Measurements from ENCODE around the gene MYZAP.

Gene MYZAP, protein sequence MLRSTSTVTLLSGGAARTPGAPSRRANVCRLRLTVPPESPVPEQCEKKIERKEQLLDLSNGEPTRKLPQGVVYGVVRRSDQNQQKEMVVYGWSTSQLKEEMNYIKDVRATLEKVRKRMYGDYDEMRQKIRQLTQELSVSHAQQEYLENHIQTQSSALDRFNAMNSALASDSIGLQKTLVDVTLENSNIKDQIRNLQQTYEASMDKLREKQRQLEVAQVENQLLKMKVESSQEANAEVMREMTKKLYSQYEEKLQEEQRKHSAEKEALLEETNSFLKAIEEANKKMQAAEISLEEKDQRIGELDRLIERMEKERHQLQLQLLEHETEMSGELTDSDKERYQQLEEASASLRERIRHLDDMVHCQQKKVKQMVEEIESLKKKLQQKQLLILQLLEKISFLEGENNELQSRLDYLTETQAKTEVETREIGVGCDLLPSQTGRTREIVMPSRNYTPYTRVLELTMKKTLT
- long read RNA-seq: 0 reads

DNA sequence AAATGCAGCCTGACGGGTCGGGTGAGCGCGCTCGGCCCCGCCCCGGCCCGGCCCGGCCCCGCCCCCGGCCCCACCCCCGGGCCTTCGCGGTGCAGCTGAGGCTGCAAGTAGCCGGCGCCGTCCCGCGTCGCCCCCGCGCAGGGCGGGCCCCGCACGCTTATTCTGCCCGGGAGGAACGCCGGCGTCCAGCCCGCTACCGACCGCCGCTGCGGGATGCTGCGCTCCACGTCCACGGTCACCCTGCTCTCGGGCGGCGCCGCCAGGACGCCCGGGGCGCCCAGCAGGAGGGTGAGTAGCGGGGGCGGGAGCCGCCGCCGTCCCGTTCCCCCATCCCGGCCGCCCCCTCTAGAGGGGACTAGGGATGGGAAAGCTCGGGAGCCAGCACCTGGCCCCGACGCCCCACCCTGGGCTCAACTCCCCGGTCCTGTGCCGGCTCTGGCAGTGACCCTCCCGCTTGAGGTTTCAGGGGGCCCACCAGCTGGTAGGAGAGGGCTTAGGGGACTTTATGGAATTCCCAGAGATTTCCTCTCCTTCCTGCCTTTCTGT lies at the start of gene MYZAP:
Gene MYZAP (plus strand): TSS at position 83 of the 546 bp plus-strand sequence. CDS start 131 bp downstream, at position 214.
- Histone ChIP-seq H3K27ac (replicated peaks) (no peak within 1 kb of the TSS), H3K4me3 (replicated peaks; ENCODE audit: insufficient read depth, low read length) (no peak within 1 kb of the TSS), H3K27me3 (ENCODE audit: insufficient read depth, poor library complexity, severe bottlenecking) (peaks cover 28% of the 10 kb centered on the region)
- no peak for TF ChIP-seq CTCF (IDR thresholded peaks at IDR 0.05; ENCODE audit: insufficient read depth, low read length)
- TF ChIP-seq REST (IDR thresholded peaks at IDR 0.05; ENCODE audit: insufficient replicate concordance, low read depth): no peak
- TF ChIP-seq POLR2AphosphoS5 (IDR thresholded peaks at IDR 0.05; ENCODE audit: low read depth): no peak
- no peak for TF ChIP-seq GABPA (IDR thresholded peaks at IDR 0.05; ENCODE audit: low read depth)
- no peak for TF ChIP-seq SPI1 (IDR thresholded peaks at IDR 0.05; ENCODE audit: borderline replicate concordance, low read depth)
- no peak for DNase-seq (ENCODE audit: low read depth in 1 of 2, low spot score in 1 of 2)

DNA sequence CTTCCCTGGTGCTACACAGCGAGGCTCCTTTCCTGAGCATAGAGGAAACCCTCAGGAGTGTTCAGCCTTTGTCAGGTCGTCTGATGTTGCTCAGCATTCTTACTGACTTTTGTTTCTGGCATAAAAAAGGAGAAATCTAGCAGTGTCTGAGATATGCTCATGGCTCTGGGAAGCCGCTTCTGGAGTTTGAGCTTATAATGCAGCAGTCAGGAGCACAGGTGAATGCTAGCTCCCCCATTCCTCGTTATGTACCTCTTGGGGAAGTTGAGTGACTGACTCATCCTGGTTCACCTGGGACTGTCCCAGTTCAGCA lies 49.2 kb upstream of the MYZAP start:
- H3K4me3 ChIP-seq (replicated peaks; ENCODE audit: insufficient read depth, low read length): no peak overlapping the region
- no peaks in the 10 kb centered on the region for H3K27me3 ChIP-seq (ENCODE audit: insufficient read depth, poor library complexity, severe bottlenecking)
- H3K27ac ChIP-seq (replicated peaks): no peak overlapping the region
- DNase-seq (ENCODE audit: low read depth in 1 of 2, low spot score in 1 of 2): no peak
- no peak for TF ChIP-seq SPI1 (IDR thresholded peaks at IDR 0.05; ENCODE audit: borderline replicate concordance, low read depth)
- no peak for TF ChIP-seq CTCF (IDR thresholded peaks at IDR 0.05; ENCODE audit: insufficient read depth, low read length)
- TF ChIP-seq POLR2AphosphoS5 (IDR thresholded peaks at IDR 0.05; ENCODE audit: low read depth): no peak
- TF ChIP-seq GABPA (IDR thresholded peaks at IDR 0.05; ENCODE audit: low read depth): no peak
- no peak for TF ChIP-seq REST (IDR thresholded peaks at IDR 0.05; ENCODE audit: insufficient replicate concordance, low read depth)

DNA sequence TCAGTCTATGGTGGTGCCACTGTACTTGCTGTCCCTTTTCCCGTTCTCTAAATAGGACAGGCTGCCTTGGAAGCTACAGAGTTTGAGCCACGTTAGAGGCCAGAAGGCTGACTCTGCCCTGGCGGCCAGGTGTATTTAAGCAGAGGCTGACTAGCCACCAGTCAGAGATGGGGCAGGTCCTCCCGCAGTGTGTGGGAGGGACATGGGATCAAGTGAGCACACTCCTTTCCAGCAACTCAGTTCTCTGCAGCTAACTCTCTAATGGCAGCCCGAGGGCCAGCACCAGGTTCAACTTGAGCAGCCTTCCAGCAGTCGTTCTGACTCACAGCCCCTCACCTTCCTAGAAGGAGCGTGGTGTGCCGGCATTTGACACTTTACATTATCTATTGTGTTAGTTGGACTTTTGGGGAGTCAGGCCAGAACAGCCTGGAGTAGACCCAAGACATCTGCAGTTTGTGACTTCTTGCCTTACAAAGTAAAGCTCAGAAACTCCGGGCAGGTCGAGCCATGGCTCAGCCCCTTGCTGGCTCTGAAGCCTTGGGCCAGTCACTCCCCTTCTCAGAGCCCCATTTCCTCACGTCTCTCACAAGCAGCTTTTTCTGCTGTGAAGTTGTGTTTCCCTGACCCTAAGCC lies 46.7 kb upstream of the MYZAP start:
- no peak overlapping the region for H3K27ac ChIP-seq (replicated peaks)
- TF ChIP-seq GABPA (IDR thresholded peaks at IDR 0.05; ENCODE audit: low read depth): no peak
- no peak for TF ChIP-seq REST (IDR thresholded peaks at IDR 0.05; ENCODE audit: insufficient replicate concordance, low read depth)
- TF ChIP-seq SPI1 (IDR thresholded peaks at IDR 0.05; ENCODE audit: borderline replicate concordance, low read depth): no peak
- TF ChIP-seq POLR2AphosphoS5 (IDR thresholded peaks at IDR 0.05; ENCODE audit: low read depth): no peak
- no peak for TF ChIP-seq CTCF (IDR thresholded peaks at IDR 0.05; ENCODE audit: insufficient read depth, low read length)
- no peak overlapping the region for H3K4me3 ChIP-seq (replicated peaks; ENCODE audit: insufficient read depth, low read length)
- DNase-seq (ENCODE audit: low read depth in 1 of 2, low spot score in 1 of 2): no peak
- H3K27me3 ChIP-seq (ENCODE audit: insufficient read depth, poor library complexity, severe bottlenecking): no peaks in the 10 kb centered on the region

Data from HL-60 (cell line).